Measurements from ENCODE around the gene COPG2. TPM values are rescaled to one million over a fixed set of nuclear protein-coding genes. Genes with fewer than 3 reads are reported as not detected.
"Not testable (repeated sequence)": the region's sequence is repeated elsewhere in the genome, so short reads cannot be mapped to it uniquely, and the experiment has no call there.

Gene COPG2
- total and polyA plus RNA-seq, 2 experiments from 2014 or later, result 3.0 to 41.0 TPM

- Histone ChIP-seq H3K4me2 (no peak overlapping the region), H3K36me3 (replicated peaks; ENCODE audit: insufficient read depth, low read depth) (no peaks in the 10 kb centered on the region), H3K27me3 (no peaks in the 10 kb centered on the region), H3K79me2 (no peaks in the 10 kb centered on the region), H3K27ac (no peak overlapping the region), H3K4me3 (no peak overlapping the region), H3K9me3 (ENCODE audit: low read depth) (no peaks in the 10 kb centered on the region), H4K20me1 (ENCODE audit: insufficient read depth, poor library complexity, severe bottlenecking) (no peaks in the 10 kb centered on the region), H2AFZ (no peak overlapping the region), H3K9me2 (replicated peaks; ENCODE audit: insufficient read depth) (no peaks in the 10 kb centered on the region), H3K4me1 (ENCODE audit: insufficient read depth) (no peaks in the 10 kb centered on the region)
- TF ChIP-seq EZH2phosphoT487 (IDR thresholded peaks at IDR 0.05; ENCODE audit: low read depth, severe bottlenecking, unreplicated experiment) (no peak), CTCF (IDR thresholded peaks at IDR 0.05; ENCODE audit: poor library complexity) (no peak), EZH2 (IDR thresholded peaks at IDR 0.05; ENCODE audit: borderline replicate concordance) (no peak)
- no peak for DNase-seq (ENCODE audit: low spot score)
- WGBS (ENCODE audit: low lambda C conversion rate, missing lambda C conversion rate), result 92% methylated on average over 2 of the region's 2 CpGs
These were observed 139.1 kb downstream of the COPG2 start for GRCh38 chr7:130529417-130529816.

- not testable (repeated sequence) for H4K20me1 ChIP-seq (ENCODE audit: insufficient read depth, poor library complexity, severe bottlenecking)
These were observed 140.7 kb downstream of the COPG2 start for GRCh38 chr7:130527752-130528355.

GRCh38 chr7:130524628-130525027 is 143.9 kb downstream of the COPG2 start:
- H3K4me1 ChIP-seq (ENCODE audit: insufficient read depth), result no peaks in the 10 kb centered on the region
- TF ChIP-seq CTCF (IDR thresholded peaks at IDR 0.05; ENCODE audit: poor library complexity), result no peak
- TF ChIP-seq EZH2phosphoT487 (IDR thresholded peaks at IDR 0.05; ENCODE audit: low read depth, severe bottlenecking, unreplicated experiment), result no peak
- TF ChIP-seq EZH2 (IDR thresholded peaks at IDR 0.05; ENCODE audit: borderline replicate concordance), result no peak
- H4K20me1 ChIP-seq (ENCODE audit: insufficient read depth, poor library complexity, severe bottlenecking), result no peaks in the 10 kb centered on the region
- DNase-seq (ENCODE audit: low spot score), result no peak
- H3K9me3 ChIP-seq (ENCODE audit: low read depth), result no peaks in the 10 kb centered on the region
- whole genome bisulfite sequencing (ENCODE audit: low lambda C conversion rate, missing lambda C conversion rate), result 94% methylated on average over 5 of the region's 5 CpGs
- H3K4me2 ChIP-seq, result no peak overlapping the region
- no peaks in the 10 kb centered on the region for H3K36me3 ChIP-seq (replicated peaks; ENCODE audit: insufficient read depth, low read depth)
- no peak overlapping the region for H2AFZ ChIP-seq
- no peaks in the 10 kb centered on the region for H3K79me2 ChIP-seq
- H3K9me2 ChIP-seq (replicated peaks; ENCODE audit: insufficient read depth), result no peaks in the 10 kb centered on the region
- no peak overlapping the region for H3K27ac ChIP-seq
- no peak overlapping the region for H3K4me3 ChIP-seq
- H3K27me3 ChIP-seq, result no peaks in the 10 kb centered on the region

More at GRCh38 chr7:130527752-130528355, 140.7 kb downstream of the COPG2 start:
- not testable (repeated sequence) for H3K36me3 ChIP-seq (replicated peaks; ENCODE audit: insufficient read depth, low read depth); H2AFZ ChIP-seq; DNase-seq (ENCODE audit: low spot score); H3K27me3 ChIP-seq; H3K4me1 ChIP-seq (ENCODE audit: insufficient read depth); H3K9me3 ChIP-seq (ENCODE audit: low read depth); H3K27ac ChIP-seq; H3K9me2 ChIP-seq (replicated peaks; ENCODE audit: insufficient read depth); H3K4me3 ChIP-seq; H3K79me2 ChIP-seq; H3K4me2 ChIP-seq
- 86% methylated on average over 15 of the region's 17 CpGs for WGBS (ENCODE audit: low lambda C conversion rate, missing lambda C conversion rate)

GRCh38 chr7:130523519-130524125 is 144.9 kb downstream of the COPG2 start:
- H3K4me1 ChIP-seq (ENCODE audit: insufficient read depth); H3K36me3 ChIP-seq (replicated peaks; ENCODE audit: insufficient read depth, low read depth); H3K4me2 ChIP-seq; H3K9me3 ChIP-seq (ENCODE audit: low read depth); H4K20me1 ChIP-seq (ENCODE audit: insufficient read depth, poor library complexity, severe bottlenecking); H3K4me3 ChIP-seq; H3K27me3 ChIP-seq; H3K79me2 ChIP-seq; H2AFZ ChIP-seq; DNase-seq (ENCODE audit: low spot score); H3K27ac ChIP-seq; H3K9me2 ChIP-seq (replicated peaks; ENCODE audit: insufficient read depth): not testable (repeated sequence)
- 94% methylated on average over 12 of the region's 17 CpGs for WGBS (ENCODE audit: low lambda C conversion rate, missing lambda C conversion rate)

Data from hepatocyte (in vitro differentiated cells).